NCI-H128 (cell line): ENCODE results near the gene CPNE6.
"Not testable (repeated sequence)": the region's sequence is repeated elsewhere in the genome, so short reads cannot be mapped to it uniquely, and the experiment has no call there.

Experiments used
- DNase-seq: peaks from one replicate; lab custom pipeline; 2025; ENCODE audit not compliant: unreplicated experiment; lab: John Stamatoyannopoulos, UW

Gene CPNE6

DNA sequence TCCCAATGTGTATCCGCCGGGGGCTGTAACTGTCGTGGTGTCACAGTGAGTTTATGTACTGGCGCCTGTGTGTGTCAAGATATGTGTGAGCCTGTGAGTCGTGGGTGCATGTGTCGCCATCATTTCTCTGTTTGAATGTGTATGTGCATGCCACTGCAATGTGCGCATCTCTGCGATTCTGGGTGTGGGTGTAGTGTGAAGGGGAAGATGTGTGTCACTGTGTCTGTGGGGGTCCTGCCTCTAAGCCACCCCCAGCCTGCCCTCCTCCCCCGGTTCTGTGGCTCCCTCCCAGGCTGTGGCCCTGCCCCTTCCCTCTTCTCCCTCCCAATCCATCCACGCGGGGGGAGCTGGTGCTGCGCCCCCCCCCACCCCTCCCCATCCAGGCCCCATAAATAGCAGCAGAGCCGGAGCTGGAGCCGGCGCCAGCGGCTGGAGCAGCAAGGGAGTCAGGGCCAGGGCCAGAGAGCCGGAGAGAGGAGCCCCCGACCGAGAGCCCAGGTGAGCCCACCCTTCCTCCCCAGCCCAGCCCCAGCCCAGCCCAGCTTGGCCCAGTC, at the start of gene CPNE6:
Gene CPNE6 (plus strand): TSS at position 419 of the 554 bp plus-strand sequence. CDS start 1,375 bp downstream, outside the sequence.
- no peak for DNase-seq

DNA sequence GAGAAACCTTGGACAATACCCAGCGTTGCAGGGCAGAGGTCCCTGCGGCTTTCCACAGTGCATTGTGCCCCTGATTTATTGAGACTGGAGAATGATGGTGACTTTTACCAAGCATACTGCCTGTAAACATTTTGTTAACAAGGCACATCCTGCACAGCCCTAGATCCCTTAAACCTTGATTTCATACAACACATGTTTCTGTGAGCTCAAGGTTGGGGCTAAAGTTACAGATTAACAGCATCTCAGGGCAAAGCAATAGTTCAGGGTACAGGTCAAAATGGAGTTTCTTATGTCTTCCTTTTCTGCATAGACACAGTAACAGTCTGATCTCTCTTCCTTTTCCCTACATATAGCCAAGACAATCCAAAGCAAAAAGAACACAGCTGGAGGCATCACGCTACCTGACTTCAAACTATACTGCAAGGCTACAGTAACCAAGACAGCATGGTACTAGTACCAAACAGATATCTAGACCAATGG, 46.4 kb upstream of the CPNE6 start:
- DNase-seq: not testable (repeated sequence)

DNA sequence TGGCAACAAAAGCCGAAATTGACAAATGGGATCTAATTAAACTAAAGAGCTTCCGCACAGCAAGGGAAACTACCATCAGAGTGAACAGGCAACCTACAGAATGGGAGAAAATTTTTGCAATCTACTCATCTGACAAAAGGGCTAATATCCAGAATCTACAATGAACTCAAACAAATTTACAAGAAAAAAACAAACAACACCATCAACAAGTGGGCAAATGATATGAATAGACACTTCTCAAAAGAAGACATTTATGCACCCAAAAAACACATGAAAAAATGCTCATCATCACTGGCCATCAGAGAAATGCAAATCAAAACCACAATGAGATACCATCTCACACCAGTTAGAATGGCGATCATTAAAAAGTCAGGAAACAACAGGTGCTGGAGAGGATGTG, 41.7 kb upstream of the CPNE6 start:
- DNase-seq: not testable (repeated sequence)

DNA sequence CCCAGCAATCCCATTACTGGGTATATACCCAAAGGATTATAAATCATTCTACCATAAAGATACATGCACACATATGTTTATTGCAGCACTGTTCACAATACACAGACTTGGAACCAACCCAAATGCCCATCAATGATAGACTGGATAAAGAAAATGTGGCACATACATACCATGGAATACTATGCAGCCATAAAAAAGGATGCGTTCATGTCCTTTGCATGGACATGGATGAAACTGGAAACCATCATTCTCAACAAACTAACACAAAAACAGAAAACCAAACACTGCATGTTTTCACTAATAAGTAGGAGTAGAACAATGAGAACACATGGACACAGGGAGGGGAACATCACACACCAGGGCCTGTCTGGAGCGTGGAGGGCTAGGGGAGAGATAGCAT, 40.0 kb upstream of the CPNE6 start:
- not testable (repeated sequence) for DNase-seq

DNA sequence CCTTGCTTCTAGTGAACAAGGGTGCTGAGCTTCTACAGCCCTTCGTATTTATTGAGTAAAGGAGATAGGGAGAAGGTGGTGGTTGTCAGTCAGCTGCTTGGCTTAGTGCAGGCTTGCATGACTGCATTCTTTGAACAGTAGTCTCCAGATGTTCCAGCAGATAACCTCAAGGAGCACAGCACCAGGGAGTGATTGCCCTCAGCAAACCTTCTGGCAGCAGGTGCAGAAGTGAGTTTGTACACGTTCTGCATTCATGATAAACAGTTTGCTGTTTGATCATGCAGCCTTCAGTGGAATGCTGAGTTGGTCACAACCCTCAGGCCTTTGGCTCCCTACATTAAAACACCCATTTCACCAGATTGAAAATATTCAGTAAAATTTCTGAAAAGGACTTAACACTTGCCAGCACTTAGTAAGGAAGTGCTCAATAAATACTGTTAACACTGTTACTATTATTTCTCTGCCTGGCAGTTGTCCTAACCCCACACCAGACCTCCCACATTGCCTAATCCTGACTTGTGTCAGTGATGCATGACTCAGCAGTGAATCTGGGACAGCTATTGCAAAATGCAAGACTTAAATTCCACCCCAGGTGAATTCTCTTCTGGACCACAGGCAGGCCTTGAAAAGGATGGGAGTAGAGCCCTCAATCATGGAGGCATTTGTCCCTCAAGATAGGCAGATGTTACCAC, 38.5 kb upstream of the CPNE6 start:
- DNase-seq: no peak

DNA sequence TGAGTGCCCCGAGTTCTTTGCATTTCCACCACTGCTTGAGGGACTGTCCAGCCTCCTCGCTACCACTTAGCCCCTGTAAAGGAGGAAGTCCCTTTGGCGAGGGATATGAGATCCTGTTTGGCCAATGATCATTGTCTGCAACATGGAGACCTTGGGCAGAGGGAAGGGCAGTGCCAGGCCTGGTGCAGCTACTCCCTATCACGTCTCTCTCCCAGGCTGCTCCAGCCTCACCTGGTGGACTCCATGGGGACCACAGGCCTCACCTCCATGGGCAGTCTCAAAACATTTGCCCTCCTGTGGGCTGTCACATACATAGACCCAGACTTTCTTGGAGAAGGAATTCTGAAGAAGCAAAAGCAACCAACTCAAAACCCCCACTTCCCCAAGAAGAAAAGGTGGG, 35.6 kb upstream of the CPNE6 start:
- DNase-seq: not testable (repeated sequence)

DNA sequence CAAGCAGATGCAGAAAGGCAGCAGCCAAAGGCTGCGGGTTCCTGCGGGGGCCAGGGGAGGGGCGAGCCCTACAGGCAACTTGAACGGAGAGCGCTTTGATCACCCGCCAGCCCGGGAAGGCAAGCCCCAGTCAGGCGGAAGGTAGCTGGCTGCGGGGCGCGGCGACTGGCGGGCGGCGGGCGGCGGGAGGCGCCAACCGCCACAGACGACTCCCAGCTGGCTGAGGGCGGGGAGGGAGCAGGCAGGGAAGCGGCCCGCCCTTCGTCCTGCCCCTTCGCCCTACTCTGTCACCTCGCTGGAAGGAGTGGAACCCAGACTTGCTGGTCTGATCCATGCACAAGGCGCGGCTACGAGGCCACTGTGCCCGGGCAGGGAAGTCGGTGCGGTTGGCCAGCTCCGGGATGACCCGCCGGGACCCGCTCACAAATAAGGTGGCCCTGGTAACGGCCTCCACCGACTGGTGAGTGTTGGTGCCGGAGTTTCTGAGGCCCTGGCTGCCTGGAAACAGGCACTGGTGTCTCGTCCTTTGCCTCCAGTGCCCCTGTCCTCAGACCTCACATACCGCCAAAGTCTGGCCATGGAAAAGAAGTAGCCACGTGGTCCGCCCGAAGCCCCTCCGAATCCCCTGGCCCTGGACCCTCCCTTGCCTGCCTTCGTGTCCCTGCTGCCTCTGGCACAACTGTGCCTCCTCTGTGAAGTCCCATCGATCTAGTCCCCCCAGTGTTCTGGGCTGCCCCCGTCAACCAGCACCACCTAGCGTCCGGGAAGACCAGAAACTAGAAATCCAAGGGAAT, 35.0 kb upstream of the CPNE6 start:
- peak; percentile 43 for DNase-seq

DNA sequence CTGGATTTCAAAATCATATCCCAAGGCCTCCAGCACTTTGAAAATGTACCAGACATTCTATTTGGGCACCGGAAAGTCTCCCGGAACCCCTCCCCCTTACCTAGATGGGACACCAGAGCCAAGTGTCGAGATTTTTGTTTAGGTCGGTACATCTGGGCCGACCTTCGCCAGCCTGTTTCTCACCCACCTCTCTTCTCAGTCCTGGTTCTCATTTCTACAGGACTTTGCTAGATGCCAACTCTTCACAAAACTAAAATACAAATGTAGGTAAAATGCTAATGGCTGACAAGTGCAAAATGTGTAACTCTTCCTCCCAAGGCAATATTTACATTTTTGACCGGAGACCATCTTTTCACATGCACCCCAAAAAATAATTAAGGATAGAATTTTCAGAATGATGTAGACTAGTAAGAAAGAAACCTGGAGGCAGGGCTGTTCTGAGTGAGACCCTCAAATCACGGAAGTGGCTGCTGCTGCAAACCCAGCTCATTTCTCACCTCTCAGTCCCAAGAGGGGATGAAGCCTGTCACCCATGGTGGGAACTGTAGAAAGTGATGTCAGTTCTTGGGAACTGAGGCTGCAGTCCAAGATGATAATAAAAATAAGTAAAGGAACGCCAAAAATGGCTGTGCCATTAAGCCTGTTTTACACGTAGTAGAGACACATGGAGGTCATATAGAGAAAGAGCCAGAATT, 34.3 kb upstream of the CPNE6 start:
- not testable (repeated sequence) for DNase-seq

DNA sequence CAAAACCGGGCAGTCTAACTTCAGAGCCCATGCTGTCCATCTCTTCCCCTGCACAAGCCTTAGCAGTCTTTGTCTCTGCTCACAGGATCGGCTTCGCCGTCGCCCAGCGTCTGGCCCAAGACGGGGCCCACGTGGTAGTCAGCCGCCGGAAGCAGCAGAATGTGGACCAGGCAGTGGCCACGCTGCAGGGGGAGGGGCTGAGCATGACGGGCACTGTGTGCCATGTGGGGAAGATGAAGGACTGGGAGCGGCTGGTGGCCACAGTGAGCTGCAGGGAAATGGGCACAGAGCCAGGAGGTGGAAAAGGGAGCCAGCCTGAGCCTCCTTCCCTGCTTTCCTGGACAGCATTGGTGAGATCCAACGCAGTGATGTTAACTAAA, 33.7 kb upstream of the CPNE6 start:
- DNase-seq: no peak

DNA sequence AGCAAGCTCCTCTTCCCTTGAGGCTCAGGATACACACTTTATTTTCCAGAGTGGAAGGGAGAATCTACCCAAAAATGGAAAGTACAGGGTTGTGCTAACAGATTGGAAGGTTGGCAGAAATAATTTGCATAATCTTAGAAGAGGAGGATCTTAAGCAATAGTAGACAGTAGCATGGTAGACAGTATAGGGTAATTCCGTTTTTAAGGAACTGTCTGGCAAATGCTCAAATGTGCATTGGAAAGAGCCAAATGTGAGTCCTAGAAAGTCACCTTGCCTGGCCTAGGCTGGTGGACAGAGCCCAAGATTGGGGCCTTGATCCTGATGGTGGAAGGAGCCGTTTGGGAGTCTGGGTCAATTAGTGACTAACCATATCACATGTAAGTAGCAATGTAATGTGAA, 32.7 kb upstream of the CPNE6 start:
- DNase-seq: no peak

DNA sequence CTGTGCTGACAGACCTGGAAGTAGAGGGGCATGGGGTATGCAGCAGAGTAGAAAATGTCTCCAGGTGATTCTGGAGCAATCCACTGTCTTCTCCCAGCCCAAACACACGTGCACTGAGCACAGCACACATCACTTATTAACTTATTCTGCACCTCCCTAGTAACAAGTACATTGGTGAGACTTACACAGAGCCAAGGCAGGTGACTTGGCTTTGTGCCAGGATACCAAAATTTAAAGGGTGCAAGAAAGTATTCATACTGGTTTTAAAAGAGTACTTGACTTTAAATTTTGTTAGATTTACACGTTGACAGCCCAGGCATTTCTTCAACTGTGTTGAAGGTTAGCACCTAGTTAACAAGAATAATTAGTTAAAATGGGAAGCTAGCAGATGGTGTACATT, 30.7 kb upstream of the CPNE6 start:
- DNase-seq: no peak

DNA sequence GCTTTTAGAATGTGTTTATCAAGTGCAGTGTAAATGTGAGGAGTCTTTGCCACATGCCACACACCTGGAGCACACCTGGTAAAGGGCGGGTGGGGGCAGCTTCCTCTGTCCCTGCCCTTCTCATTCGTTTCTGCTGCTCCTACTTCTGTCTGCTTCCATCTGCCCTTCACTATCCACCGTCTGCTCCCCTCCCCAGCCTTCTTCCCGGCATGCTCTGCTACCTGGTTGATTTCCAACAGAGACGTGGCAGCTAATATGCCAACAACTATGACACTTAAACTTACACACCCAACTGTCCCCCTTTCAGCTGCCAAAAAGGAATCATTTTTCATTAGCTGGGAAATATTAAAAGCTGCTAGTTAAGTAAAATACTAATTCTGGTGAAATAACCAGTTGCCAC, 28.6 kb upstream of the CPNE6 start:
- no peak for DNase-seq

DNA sequence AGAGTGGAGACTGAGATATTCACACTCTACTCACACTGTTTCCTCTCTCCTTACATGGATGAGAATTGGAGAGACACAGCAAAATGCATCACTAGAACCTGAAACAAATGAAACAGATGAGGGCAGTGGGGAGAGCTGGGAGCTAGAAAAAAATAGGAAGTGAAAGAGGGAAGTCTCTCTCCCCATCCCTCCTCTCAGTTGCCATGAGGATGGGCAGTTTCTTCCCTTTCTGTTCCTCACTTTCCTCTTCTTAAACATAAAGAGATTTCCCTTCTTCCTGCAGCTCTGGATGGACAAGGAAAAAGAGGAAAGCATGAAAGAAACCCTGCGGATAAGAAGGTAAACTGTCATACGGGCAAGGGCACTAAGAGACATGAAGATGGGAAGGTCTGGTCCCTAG, 22.4 kb upstream of the CPNE6 start:
- DNase-seq: not testable (repeated sequence)

DNA sequence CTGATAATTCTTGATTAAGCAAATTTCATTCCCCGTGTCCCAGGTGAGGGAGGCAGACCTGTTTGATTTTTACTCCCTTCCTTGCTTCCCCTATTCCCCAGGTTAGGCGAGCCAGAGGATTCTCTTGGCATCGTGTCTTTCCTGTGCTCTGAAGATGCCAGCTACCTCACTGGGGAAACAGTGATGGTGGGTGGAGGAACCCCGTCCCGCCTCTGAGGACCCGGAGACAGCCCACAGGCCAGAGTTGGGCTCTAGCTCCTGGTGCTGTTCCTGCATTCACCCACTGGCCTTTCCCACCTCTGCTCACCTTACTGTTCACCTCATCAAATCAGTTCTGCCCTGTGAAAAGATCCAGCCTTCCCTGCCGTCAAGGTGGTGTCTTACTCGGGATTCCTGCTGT, 20.6 kb upstream of the CPNE6 start:
- DNase-seq: not testable (repeated sequence)

DNA sequence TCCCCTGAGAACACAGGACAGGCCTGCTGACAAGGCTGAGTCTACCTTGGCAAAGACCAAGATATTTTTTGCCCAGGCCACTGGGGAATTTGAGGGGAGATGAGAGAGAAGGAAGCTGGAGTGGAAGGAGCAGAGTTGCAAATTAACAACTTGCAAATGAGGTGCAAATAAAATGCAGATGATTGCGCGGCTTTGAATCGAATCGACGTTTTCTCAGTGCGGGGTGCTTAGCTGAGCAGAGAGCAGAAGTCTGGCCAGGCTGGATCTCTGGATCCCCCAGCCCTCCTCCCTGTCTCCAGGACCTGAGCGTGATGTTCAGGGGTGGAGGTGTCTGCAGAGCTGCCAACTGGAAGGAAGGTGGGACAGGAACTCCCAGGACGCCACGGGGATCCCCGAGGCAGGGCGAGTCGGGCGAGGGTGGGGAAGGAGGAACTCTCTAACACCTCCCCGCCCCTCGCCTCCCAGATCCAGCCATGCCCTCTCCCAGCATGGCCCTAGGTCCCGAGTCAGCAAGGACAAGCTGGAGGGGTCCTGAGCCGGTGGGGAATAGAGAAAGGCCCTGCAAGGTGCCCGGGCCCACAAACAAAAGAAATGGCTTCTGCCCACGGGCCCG, 20.1 kb upstream of the CPNE6 start:
- no peak for DNase-seq

DNA sequence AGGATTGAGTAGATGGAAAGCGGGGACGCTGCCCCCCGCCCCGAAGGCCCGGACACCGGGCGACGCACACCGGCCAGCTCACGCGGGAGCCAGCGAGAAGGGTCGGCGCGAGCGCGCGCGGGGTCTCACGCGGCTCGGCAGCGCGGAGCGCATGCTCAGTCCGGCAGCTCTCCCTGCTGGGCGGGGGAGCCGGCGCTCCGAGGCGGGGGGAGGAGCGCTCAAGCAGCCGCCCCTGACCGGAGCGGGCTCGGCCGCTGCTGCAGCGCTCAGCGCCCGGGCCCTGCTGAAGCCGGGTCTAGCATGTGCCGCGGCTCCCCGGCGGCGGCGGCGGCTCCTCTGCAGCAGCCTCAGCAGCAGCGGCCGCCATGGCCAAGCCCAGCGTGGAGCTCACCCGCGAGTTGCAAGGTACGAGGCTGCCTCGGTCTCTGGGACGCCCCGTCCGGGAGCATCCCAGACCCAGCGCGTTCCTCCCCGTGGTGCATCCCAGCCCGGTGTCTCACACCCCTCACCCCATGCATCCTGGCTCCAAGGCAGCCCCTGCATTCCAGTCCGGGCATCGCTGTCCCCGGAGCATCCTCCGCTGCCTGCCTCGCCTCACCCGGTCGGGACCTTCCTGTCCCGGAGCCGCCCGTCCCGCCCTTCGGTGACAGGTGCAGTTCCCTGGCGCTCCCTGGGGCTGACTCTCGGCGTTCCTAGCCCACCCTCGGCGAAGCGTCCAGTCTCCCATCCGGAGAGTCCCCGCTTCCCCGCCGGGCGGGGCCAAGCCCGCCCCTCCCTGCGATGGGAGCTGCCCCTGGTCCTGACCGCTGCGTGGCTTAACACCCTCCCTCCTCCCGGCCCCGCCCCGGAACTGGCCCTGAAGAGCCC, 19.3 kb upstream of the CPNE6 start, which contains the start of gene CARMIL3:
Gene CARMIL3 (plus strand): TSS at position 221 of the 867 bp plus-strand sequence. CDS start 145 bp downstream, at position 366.
- DNase-seq: peak; percentile 43

DNA sequence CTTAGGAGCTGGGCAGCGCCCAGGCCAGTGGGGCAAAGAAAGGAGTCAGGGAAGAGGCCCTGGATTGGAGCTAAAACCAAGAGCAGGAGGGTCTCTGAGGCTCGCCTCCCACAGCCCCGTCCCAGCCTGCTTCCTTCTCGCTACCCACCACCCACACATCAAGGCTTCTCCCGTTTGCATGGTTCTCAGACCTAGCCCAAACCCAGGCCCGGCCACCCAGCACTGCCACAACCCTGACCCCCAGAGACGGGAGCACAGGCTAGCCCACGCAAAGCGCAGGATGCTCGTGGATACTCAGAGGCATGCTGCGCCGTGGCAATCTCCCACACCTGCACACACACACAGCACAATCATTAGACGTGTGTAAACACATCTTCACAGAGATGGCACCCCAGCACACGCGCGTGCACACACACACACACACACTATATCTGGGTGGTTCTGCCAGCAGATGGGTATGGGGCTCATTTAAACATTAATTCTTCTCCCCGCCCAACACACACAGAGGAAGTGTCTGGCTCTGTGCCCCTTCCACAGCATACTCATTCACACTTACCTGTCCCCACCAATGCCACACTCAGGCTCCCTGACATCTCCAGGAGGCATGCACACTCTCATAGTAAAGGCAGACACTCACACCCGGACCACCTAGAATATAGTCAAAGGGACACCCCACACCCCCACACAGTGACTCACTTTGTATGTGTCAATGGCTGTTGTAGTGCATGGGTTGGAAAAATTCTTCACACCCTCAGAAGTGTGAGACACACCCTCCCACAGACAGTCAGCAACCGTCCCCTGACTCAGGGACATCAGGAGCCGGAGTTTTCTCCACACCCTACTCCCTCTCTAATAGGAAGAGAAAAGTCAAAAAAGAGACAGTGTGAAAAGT, 18.5 kb upstream of the CPNE6 start:
- DNase-seq: no peak

DNA sequence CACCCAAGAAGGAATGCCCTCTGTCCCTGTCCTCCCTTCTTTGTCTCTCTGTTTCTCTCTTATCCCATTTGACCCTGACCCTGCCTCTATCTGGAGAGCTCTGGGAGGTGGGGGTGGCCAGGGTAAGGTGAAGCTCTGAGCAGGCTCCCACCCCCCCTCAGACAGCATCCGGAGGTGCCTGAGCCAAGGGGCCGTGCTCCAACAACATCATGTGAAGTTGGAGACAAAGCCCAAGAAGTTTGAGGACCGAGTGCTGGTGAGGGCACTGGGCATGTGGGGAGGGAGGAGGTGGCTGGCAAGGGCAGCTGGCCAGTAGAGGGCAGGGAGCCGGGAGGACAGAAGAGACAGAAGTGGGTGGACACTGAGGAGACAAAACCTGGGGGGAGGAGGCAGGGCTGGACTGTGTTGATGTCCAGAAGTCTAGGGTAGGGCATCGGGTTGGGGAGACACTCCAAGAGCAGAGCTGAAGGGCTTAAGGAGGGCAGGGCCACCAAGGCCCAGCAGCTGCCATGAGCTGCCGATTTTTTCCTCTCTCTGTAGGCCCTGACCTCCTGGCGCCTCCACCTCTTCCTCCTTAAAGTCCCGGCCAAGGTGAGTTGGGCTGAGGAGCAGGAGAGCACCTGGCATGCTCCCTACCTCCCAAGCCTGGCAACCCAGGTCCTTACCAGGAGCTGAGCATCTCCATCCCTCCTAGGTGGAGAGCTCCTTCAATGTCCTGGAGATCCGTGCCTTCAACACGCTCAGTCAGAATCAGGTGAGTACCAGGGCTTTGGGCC, 17.6 kb upstream of the CPNE6 start:
- DNase-seq: no peak
